ENCODE measurements around the gene SCIMP.
A peak's percentile ranks its signal among the peaks of the same experiment; 100 is the strongest.
"Not testable (repeated sequence)": the region's sequence is repeated elsewhere in the genome, so short reads cannot be mapped to it uniquely, and the experiment has no call there.

SCIMP gene

DNA sequence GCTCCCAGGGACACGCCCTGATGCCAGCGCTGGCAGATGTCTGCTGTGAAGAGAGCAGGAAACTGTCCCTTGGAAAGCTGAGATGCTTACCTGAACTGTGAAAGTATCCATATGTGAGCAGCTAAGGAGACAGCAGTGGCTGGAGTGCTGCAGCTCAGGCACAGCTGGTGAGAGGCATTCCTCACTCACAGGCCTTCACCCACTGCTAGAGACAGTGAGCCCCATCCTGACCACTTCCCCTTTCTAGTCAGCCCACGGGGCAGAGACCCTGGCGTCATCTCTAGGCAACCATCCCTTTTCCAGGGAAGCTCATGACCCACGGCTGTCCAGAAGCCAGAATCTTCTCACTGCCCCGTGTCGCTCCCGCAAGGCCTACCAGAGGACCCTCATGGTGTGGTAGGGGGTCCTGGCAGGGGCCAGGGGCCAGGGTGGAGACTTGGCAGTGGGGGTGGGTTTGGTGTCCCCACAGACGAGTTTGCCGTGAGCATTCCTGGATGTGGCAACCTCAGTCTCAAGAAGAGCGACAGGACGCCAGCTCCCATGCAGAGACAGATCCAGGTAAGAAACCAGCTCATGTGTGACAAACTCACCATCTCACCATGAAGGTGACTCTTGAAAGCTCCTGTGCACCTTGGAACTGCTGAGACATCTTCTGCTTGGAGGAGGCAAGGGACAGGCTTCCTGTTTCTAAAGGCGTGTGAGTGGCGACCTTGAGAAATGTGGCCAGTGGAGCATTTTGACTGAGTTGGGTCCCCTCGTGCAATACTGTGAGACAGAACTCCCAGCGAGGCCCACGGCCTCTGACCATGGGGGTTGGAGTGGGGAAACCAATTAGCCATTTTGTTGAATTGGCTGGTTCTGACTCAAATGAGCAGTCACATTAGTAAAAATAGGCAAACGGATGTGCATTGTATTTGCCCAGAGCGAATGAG, at the start of gene SCIMP:
SCIMP (minus strand) TSS at position 216 of the 932 bp plus-strand sequence; CDS start at position 111, 105 bp downstream.
- no peak for DNase-seq (ENCODE audit: low read depth in 2 of 2)

DNA sequence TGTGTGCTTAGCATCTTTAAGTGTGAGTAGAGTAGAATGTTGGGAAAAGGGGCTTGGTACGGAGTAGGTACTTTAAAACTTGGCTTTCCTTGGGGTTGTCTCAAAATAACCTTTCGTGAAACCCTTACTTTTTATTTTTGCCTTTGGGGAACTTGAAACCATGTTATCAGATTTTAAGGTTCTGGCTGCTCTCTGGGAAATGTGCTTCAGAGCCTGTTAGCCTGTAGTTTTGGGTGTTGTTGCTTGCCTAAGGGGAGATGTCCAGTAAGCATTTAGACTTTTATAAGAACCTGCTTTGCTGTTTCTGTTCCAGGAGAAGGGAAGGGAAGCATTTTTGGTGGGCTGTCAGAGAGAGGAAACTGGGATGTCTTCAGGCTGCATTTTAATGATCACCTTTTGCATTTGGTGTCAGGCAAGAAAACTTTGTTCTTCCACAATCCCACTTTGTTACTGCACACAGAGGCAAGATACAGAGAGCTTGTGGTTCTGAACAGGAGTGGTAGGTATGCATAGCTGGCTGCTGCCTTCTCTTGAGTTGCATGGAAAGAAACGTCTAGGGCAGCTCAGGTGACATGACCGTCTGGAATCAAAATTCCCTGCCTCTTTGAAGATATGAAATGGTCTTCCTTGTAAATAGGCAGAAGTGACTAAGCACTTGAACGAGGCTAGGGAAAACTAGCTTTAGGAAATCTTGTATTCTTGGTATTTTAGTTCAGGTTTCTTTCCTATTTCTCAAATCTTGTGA, 49.1 kb upstream of the SCIMP start:
- DNase-seq (ENCODE audit: low read depth in 2 of 2): no peak

DNA sequence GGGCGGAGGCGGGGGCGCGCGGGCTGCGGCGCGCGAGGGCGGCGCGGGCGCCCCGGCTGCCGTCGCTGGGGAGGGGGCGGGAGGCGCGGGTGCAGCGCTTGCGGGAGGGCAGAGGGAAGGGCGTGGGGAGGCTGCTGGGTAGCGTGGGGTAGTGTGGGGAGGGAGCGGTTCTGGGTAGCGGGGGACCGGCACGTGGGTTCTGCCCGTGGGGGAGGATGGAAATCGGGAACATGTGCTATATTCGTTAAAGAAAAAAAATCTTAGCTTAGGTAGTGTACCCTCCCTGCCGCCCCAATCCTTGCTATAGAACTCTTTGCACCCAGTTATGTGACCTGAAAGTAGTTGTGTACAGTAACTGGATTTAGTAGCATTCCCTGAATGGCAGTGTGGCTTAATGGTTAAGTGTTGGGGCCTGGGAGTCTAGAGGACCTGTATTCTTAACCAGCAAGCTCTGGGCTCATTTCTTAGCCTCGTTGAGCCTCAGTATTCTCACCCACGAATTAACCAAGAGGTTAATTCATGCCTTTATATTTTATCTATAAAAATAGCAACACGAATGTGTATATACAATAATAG, 48.1 kb upstream of the SCIMP start:
- peak; percentile 21 to 30 for DNase-seq (ENCODE audit: low read depth in 2 of 2)

DNA sequence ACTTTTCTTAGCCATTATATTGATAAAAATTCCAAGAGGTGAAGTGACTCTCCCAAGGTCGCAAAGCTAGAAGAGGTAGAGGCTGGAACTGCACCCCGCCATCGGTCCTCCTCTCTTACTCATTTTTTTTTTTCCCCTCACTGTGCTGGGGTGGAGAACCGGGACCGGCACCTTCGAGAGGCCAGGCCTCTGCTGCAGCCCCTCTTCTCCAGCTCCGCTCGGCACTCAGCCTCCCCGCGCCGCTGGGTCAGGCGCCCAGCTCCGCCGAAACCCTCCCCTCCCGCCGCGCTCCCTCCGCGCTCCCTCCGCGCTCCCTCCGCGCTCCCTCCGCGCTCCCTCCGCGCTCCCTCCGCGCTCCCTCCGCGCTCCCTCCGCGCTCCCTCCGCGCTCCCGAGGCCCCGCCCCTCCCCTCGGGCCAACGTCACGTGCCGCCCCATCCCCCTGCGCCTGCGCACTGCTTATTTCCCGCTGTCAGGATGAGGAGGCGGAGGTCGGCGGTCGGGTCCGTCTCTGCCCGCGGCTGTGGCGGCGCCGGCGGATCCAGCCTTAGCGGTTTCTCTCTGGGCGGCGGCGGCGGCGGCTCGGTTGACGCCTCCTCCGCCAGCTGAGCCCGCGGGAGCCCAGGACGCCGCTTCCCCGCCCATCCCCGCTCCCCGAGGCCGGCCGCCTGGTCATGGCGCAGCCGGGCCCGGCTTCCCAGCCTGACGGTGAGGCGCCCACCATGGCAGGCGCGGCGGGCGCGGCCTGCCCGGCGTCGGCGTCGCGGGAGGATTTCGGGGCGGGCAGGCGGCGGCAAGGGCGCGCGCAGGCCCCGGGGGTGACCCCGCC, 47.4 kb upstream of the SCIMP start, which contains the start of gene RABEP1:
RABEP1 (plus strand) TSS at position 471 of the 828 bp plus-strand sequence; CDS start at position 674, 203 bp downstream.
- DNase-seq (ENCODE audit: low read depth in 2 of 2): peak; percentile 89 to 95

DNA sequence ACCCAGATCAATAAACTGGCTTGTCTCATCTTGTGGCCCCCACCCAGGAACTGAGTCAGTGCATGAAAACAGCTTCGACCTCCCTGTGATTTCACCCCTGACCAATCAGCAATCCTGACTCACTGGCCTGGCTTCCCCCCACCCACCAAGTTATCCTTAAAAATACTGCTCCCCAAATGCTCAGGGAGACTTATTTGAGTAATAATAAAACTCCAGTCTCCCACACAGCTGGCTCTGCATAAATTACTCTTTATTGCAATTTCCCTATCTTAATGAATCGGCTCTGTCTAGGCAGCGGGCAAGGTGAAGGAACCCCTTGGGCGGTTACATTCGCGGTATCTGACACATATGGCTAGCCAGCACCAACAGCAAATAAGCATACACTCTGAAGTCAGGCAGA, 37.7 kb upstream of the SCIMP start:
- peak; percentile 10 to 25 for DNase-seq (ENCODE audit: low read depth in 2 of 2)

- no peak for DNase-seq (ENCODE audit: low read depth in 2 of 2)
These were observed 34.7 kb upstream of the SCIMP start for GRCh38 chr17:5269241-5269960.

DNA sequence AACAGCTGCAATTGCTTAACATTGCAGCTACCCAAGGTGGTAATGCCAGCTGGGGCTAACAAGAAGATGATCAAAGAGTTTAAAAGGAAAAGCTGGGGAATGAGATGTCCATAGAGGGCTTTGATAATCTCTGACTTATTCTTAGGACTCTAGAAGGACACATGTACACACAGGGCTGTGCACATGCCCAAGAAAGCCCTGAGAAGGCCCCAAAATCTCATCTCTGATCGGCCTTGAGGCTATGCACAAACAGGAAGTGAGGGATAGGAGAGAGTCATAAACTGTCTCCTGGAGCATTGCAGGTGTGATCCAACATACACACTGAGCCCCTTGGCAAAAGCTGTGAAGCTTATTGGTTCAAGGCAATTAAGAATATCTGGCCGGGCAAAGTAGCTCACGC, 30.2 kb upstream of the SCIMP start:
- DNase-seq (ENCODE audit: low read depth in 2 of 2): no peak

DNA sequence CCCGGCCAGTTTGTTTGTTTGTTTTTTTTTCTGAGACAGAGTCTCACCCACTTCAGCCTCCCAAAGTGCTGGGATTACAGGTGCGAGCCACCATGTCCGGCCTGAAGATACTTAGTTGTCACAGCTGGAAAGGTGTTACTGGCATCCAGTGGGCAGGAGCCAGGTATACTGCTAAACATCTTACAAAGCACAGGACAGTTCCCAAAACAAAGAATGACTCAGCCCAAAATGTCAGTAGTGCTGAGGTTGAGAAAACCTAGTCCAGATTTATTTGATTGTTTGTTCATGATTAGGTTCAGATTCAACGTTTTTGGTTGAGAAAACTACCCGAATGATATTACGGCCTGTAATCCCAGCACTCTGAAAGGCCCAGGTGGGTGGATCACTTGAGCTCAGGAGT, 28.8 kb upstream of the SCIMP start:
- no peak for DNase-seq (ENCODE audit: low read depth in 2 of 2)

DNA sequence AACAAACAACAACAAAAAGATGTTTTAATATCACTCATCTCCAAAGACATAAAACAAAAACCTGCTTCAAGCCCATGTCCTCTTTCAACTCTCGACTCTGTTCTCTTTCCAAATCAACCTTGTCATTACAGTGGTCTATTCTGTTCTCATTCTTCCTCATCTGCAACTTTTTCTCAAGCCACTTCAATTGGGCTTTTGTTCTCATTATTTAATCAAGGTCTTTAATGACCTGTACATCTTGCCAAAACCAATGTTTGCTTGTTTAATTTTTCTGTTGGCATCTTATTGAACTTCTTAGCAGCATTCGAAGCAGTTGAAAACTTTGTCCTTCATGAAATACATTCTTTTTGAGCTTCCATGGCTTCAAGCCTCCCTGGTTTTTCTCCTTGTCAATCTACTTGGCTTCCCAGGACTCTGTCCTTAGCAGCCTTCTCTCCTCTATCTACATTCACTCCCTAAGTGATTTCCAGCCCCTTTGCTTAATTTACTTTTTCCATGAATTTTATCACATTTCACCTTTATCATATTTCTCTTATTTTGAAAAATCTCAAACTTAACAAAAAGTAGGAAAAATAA, 27.8 kb upstream of the SCIMP start:
- no peak for DNase-seq (ENCODE audit: low read depth in 2 of 2)

DNA sequence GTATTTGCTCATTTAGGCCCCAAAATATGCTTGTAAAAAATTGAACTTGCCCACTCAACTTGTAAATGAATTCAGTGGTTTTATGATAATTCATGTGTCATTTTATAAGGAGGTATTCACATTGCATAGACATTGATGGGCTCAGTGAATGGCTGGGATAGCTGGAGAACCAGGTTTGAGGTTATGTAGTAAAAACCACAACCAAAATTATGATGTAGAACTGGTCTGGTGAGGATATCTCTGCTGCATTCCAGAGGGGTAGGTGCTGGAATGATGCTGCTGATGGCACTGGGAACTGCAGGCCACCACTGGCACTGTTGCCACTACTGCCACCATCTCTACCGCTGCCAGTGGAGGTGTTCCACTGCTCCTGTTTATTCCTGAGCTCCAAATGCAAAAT, 25.9 kb upstream of the SCIMP start:
- no peak for DNase-seq (ENCODE audit: low read depth in 2 of 2)

DNA sequence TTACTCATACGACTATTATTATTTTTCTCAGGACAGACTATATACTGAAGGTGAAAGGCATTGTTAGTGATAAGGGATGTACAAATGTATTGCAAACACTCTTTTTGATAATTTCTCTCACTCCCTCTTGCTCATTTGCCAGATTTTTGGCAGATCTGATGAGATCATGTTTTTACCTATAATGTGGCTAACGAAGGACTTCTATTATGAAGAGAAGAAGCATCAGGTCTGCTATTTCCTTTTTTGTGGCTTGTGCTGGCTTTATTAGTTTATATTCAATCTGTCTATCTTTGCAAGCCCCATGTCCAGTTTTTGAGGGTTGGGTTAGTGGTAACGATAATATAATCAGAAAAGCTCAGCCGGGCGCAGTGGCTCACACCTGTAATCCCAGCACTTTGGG, 22.5 kb upstream of the SCIMP start:
- no peak for DNase-seq (ENCODE audit: low read depth in 2 of 2)

DNA sequence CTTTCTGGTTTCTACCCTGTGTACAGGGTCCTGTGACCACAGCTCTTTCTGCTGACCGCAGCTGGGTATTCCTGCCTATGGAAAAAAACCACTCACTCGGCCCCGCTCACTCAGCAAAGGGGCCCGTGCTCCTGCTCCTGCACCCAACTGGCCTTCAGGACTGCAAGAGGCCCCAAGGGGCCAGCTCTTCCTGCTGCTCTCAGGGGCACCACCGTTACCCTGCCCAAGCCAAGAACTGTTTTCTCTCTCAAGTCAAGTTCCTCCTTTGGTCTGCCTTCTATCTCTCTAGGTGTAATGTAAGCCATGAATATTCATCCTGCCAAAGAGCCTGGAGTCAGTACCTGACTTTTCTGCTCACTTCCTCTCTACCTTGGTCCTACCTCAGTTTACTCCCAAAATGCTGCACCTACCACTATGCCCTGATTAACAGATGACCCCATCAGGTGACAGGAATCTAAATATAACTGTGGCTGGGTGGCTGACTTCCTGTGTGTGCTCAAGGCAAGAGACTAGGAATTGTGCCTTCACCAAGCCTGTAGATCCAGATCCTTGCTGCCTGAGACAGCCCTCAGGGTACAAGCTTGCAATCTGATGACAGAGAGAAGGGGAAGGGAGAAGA, 20.4 kb upstream of the SCIMP start:
- DNase-seq (ENCODE audit: low read depth in 2 of 2): no peak

DNA sequence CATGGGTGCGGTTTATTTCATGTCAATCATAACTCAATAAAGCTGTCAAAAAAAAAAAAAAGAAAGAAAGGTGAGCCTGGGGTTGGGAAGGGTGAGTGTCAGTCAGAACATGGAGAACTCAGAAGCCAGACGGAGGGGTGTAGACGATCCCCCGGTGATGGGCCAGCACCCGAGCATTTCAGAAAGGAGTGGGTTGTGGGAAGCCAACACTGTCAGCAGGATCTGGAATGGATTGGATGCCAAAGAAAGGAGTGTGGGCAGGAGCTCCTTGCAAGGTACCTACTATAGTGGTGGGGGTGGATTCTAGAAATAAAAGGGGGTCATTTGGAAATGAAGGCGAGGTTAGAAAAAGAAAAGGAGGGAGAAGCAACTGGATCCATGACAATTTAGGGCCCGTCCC, 19.8 kb upstream of the SCIMP start:
- no peak for DNase-seq (ENCODE audit: low read depth in 2 of 2)

DNA sequence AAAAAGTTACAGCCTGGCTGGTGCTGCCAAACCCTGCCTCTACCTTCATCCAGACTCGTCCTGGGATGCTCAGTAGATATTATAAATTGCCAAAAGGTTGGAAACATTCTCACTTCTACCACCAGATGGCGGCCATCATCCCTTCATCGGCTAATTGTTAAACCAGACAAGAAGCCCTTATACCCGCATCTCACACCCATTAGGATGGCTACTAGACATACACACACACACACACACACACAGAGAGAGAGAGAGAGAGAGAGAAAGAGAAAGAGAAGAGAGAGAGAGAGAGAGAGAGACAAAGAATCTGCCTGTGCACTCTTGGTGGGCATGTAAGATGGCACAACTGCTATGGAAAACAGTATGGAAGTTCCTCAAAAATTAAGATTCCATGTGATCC, 15.0 kb upstream of the SCIMP start:
- peak; percentile 42 to 56 for DNase-seq (ENCODE audit: low read depth in 2 of 2)

DNA sequence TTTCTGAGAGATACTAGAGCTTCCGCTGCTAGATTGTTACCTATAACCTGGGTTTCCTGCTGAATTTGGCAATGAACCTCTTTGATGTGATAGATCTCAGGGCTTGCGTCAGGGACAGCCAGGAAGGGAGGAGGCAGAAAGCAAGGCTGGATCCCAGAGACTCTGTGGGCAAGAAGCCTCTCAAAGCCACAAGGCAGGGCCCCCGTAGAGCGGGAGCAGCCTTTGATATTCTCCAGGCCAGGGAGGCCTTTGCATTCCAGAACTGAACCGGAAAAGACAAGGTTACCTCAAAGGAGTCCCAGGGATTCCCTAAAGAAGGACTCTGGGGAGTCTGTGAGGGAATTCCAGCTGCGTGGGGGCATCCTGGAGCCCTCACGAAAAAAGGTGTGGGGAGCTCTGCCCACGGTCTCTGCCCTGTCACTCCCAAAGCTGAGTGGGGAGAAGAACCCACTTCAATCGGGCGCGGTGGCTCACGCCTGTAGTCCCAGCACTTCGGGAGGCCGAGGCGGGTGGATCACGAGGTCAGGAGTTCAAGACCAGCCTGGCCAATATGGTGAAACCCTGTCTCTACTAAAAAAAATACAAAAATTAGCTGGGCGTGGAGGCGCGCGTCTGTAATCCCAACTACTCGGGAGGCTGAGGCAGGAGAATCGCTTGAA, 14.3 kb upstream of the SCIMP start:
- DNase-seq (ENCODE audit: low read depth in 2 of 2): no peak

GRCh38 chr17:5247621-5248020, 13.0 kb upstream of the SCIMP start:
- DNase-seq (ENCODE audit: low read depth in 2 of 2): no peak

GRCh38 chr17:5241861-5242671, 7.4 kb upstream of the SCIMP start:
- no peak for DNase-seq (ENCODE audit: low read depth in 2 of 2)

- DNase-seq (ENCODE audit: low read depth in 2 of 2): not testable (repeated sequence)
These were observed 5.1 kb upstream of the SCIMP start for GRCh38 chr17:5239769-5240168.

DNA sequence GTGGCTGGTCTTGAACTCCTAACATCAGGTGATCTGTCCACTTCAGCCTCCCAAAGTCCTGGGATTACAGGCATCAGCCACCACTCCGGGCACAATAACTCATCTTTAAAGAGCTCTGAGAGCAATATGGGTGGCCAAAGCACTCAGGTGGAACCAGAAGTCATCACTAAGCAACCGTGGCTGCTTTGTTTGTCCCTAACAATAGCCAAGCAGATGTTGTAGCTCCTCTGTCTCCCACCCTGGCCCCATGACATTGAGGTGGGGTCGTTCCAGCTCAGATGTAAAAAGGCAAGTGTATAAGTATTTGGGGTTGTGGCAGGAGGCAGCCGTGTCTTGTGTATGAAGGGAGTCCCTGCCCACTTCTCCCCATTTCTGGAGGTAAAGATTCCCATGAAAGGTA, 3.7 kb upstream of the SCIMP start:
- no peak for DNase-seq (ENCODE audit: low read depth in 2 of 2)
